Measurements from ENCODE around the gene CHST7.

The CHST7 gene

GRCh38 chrX:46630141-46630540, 56.6 kb downstream of the CHST7 start:
- Histone ChIP-seq H3K4me3 (ENCODE audit: low read length) (no peak overlapping the region), H3K36me3 (ENCODE audit: control insufficient read depth, low read length) (no peaks in the 10 kb centered on the region), H3K9me3 (ENCODE audit: control insufficient read depth, insufficient read depth, low read length) (no peaks in the 10 kb centered on the region), H3K27me3 (ENCODE audit: control insufficient read depth, low read length) (no peaks in the 10 kb centered on the region), H3K27ac (ENCODE audit: low read depth, low read length) (no peak overlapping the region), H4K20me1 (ENCODE audit: control insufficient read depth, insufficient read depth, low read depth, low read length) (no peaks in the 10 kb centered on the region), H3F3A (ENCODE audit: control insufficient read depth, insufficient read depth) (no peaks in the 10 kb centered on the region), H3K4me1 (ENCODE audit: control insufficient read depth, low read length) (no peaks in the 10 kb centered on the region), H3K9me2 (replicated peaks; ENCODE audit: control insufficient read depth, low read length) (no peaks in the 10 kb centered on the region), H3K4me2 (ENCODE audit: low read length) (no peak overlapping the region), H3K79me2 (ENCODE audit: control insufficient read depth, low read length) (no peaks in the 10 kb centered on the region)
- TF ChIP-seq, protein P1, sequence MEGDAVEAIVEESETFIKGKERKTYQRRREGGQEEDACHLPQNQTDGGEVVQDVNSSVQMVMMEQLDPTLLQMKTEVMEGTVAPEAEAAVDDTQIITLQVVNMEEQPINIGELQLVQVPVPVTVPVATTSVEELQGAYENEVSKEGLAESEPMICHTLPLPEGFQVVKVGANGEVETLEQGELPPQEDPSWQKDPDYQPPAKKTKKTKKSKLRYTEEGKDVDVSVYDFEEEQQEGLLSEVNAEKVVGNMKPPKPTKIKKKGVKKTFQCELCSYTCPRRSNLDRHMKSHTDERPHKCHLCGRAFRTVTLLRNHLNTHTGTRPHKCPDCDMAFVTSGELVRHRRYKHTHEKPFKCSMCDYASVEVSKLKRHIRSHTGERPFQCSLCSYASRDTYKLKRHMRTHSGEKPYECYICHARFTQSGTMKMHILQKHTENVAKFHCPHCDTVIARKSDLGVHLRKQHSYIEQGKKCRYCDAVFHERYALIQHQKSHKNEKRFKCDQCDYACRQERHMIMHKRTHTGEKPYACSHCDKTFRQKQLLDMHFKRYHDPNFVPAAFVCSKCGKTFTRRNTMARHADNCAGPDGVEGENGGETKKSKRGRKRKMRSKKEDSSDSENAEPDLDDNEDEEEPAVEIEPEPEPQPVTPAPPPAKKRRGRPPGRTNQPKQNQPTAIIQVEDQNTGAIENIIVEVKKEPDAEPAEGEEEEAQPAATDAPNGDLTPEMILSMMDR (IDR thresholded peaks at IDR 0.05; ENCODE audit: low read depth, low read length, poor library complexity, severe bottlenecking), result no peak
- no peak for TF ChIP-seq EZH2phosphoT487 (IDR thresholded peaks at IDR 0.05; ENCODE audit: borderline replicate concordance, low read length)

GRCh38 chrX:46634577-46634976, 61.0 kb downstream of the CHST7 start:
- H3K36me3 ChIP-seq (ENCODE audit: control insufficient read depth, low read length), result no peaks in the 10 kb centered on the region
- no peak for TF ChIP-seq EZH2phosphoT487 (IDR thresholded peaks at IDR 0.05; ENCODE audit: borderline replicate concordance, low read length)
- H3K27me3 ChIP-seq (ENCODE audit: control insufficient read depth, low read length), result no peaks in the 10 kb centered on the region
- H3K9me3 ChIP-seq (ENCODE audit: control insufficient read depth, insufficient read depth, low read length), result no peaks in the 10 kb centered on the region
- H3K4me2 ChIP-seq (ENCODE audit: low read length), result no peak overlapping the region
- no peaks in the 10 kb centered on the region for H3K9me2 ChIP-seq (replicated peaks; ENCODE audit: control insufficient read depth, low read length)
- no peak overlapping the region for H3K27ac ChIP-seq (ENCODE audit: low read depth, low read length)
- H3K4me3 ChIP-seq (ENCODE audit: low read length), result no peak overlapping the region
- no peaks in the 10 kb centered on the region for H4K20me1 ChIP-seq (ENCODE audit: control insufficient read depth, insufficient read depth, low read depth, low read length)
- no peaks in the 10 kb centered on the region for H3K4me1 ChIP-seq (ENCODE audit: control insufficient read depth, low read length)
- H3K79me2 ChIP-seq (ENCODE audit: control insufficient read depth, low read length), result no peaks in the 10 kb centered on the region
- H3F3A ChIP-seq (ENCODE audit: control insufficient read depth, insufficient read depth), result no peaks in the 10 kb centered on the region

DNA sequence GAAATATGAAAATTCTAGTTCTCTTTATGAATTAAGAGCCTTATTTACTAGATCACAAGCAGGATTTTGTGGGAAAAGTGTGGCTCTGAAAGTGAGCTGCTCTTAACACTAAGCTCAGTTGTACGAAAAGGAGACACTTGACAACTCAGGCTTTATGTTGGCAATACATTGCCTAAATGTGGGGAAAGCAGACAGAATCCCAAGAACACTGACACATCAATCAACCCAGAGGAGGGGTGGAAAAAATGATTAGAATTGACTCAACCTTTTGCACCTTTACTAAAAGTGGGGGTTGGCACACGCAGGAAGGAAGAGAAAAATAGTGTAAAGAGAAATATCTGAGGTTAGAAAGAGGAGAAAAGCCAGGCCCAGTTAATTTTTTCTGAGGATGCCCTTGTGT, 61.6 kb downstream of the CHST7 start:
- no peak for TF ChIP-seq EZH2phosphoT487 (IDR thresholded peaks at IDR 0.05; ENCODE audit: borderline replicate concordance, low read length)
- TF ChIP-seq, protein P1 (IDR thresholded peaks at IDR 0.05; ENCODE audit: low read depth, low read length, poor library complexity, severe bottlenecking), result no peak

GRCh38 chrX:46636223-46636622, 62.7 kb downstream of the CHST7 start:
- Histone ChIP-seq H3K4me2 (ENCODE audit: low read length) (no peak overlapping the region), H3K27me3 (ENCODE audit: control insufficient read depth, low read length) (no peaks in the 10 kb centered on the region), H3K4me3 (ENCODE audit: low read length) (no peak overlapping the region), H3F3A (ENCODE audit: control insufficient read depth, insufficient read depth) (no peaks in the 10 kb centered on the region), H3K9me3 (ENCODE audit: control insufficient read depth, insufficient read depth, low read length) (no peaks in the 10 kb centered on the region), H3K79me2 (ENCODE audit: control insufficient read depth, low read length) (no peaks in the 10 kb centered on the region), H3K27ac (ENCODE audit: low read depth, low read length) (no peak overlapping the region), H3K4me1 (ENCODE audit: control insufficient read depth, low read length) (no peaks in the 10 kb centered on the region), H3K9me2 (replicated peaks; ENCODE audit: control insufficient read depth, low read length) (no peaks in the 10 kb centered on the region), H3K36me3 (ENCODE audit: control insufficient read depth, low read length) (no peaks in the 10 kb centered on the region), H4K20me1 (ENCODE audit: control insufficient read depth, insufficient read depth, low read depth, low read length) (no peaks in the 10 kb centered on the region)
- TF ChIP-seq, protein P1 (IDR thresholded peaks at IDR 0.05; ENCODE audit: low read depth, low read length, poor library complexity, severe bottlenecking), result no peak
- no peak for TF ChIP-seq EZH2phosphoT487 (IDR thresholded peaks at IDR 0.05; ENCODE audit: borderline replicate concordance, low read length)

More for the DNA sequence above, 61.6 kb downstream of the CHST7 start:
- no peaks in the 10 kb centered on the region for H3K79me2 ChIP-seq (ENCODE audit: control insufficient read depth, low read length)
- H3K4me2 ChIP-seq (ENCODE audit: low read length), result no peak overlapping the region
- H3K27ac ChIP-seq (ENCODE audit: low read depth, low read length), result no peak overlapping the region
- no peak overlapping the region for H3K4me3 ChIP-seq (ENCODE audit: low read length)
- H3K27me3 ChIP-seq (ENCODE audit: control insufficient read depth, low read length), result no peaks in the 10 kb centered on the region
- no peaks in the 10 kb centered on the region for H3F3A ChIP-seq (ENCODE audit: control insufficient read depth, insufficient read depth)
- no peaks in the 10 kb centered on the region for H3K9me3 ChIP-seq (ENCODE audit: control insufficient read depth, insufficient read depth, low read length)
- H3K4me1 ChIP-seq (ENCODE audit: control insufficient read depth, low read length), result no peaks in the 10 kb centered on the region
- H3K36me3 ChIP-seq (ENCODE audit: control insufficient read depth, low read length), result no peaks in the 10 kb centered on the region
- no peaks in the 10 kb centered on the region for H4K20me1 ChIP-seq (ENCODE audit: control insufficient read depth, insufficient read depth, low read depth, low read length)
- H3K9me2 ChIP-seq (replicated peaks; ENCODE audit: control insufficient read depth, low read length), result no peaks in the 10 kb centered on the region

Data from DOHH2 (cell line).